Glutamatergic neuron (in vitro differentiated cells): ENCODE measurements around the gene MACROH2A2. TPM values are rescaled to one million over a fixed set of nuclear protein-coding genes. Genes with fewer than 3 reads are reported as not detected.

Source experiments
- DNase-seq: peaks from one replicate; pipeline ENCODE4 v3.0.0; 2022
- H3K27ac Mint-ChIP-seq: one replicate; pipeline ENCODE4 v1.8.0; 2020; ENCODE audit warnings: mild to moderate bottlenecking, mixed read lengths, inconsistent platforms; ENCODE audit not compliant: unreplicated experiment
- H3K27me3 Mint-ChIP-seq: one replicate; pipeline ENCODE4 v1.8.0; 2020; ENCODE audit warnings: mild to moderate bottlenecking, moderate library complexity, mixed read lengths, inconsistent platforms; ENCODE audit not compliant: unreplicated experiment
- H3K36me3 Mint-ChIP-seq: one replicate; pipeline ENCODE4 v1.8.0; 2020; ENCODE audit warnings: mild to moderate bottlenecking, mixed read lengths, inconsistent platforms; ENCODE audit not compliant: unreplicated experiment
- H3K4me1 Mint-ChIP-seq: one replicate; pipeline ENCODE4 v1.8.0; 2020; ENCODE audit warnings: mild to moderate bottlenecking, low read depth, mixed read lengths, inconsistent platforms; ENCODE audit not compliant: unreplicated experiment
- H3K4me3 Mint-ChIP-seq: one replicate; pipeline ENCODE4 v1.8.0; 2020; ENCODE audit warnings: mild to moderate bottlenecking, mixed read lengths, inconsistent platforms; ENCODE audit not compliant: unreplicated experiment
- H3K9me3 Mint-ChIP-seq: one replicate; pipeline ENCODE4 v1.8.0; 2020; ENCODE audit warnings: mild to moderate bottlenecking, moderate library complexity, mixed read lengths, inconsistent platforms; ENCODE audit not compliant: unreplicated experiment
- CTCF ChIP-seq: fragments of 200-600 bp; sonication (generic); IDR thresholded peaks from one replicate; pipeline ENCODE4 v1.5.0; 2021; ENCODE audit not compliant: partially characterized antibody, unreplicated experiment
- total RNA-seq: library from RNA; stranded (reverse); fragmentation: NEBNext Ultra II Directional; extraction: Animal tissue kit (Norgen Biotek cat#: 25700); gene quantifications from one replicate; pipeline ENCODE4 v1.2.1, GENCODE V29; 2021; ENCODE audit not compliant: unreplicated experiment

The MACROH2A2 gene
- total RNA-seq, 1 donor from 2014 or later = 58.3 TPM

- no peak for TF ChIP-seq CTCF
Measured at GRCh38 chr10:70048030-70048723, 4.5 kb upstream of the MACROH2A2 start.

GRCh38 chr10:70051848-70052247 lies 798 bp upstream of the MACROH2A2 start:
- Mint-ChIP-seq H3K4me3 (peak overlapping the region; percentile 95), H3K27me3 (peaks cover 7% of the 10 kb centered on the region), H3K9me3 (peaks cover 1% of the 10 kb centered on the region), H3K36me3 (no peaks in the 10 kb centered on the region), H3K27ac (peak overlapping the region; percentile 89), H3K4me1 (peaks cover 12% of the 10 kb centered on the region)
- DNase-seq = no peak
- TF ChIP-seq CTCF = no peak

More at GRCh38 chr10:70048030-70048723, 4.5 kb upstream of the MACROH2A2 start:
- Mint-ChIP-seq H3K4me3 (no peak overlapping the region), H3K36me3 (peaks cover 3% of the 10 kb centered on the region), H3K27ac (no peak overlapping the region), H3K9me3 (peaks cover 3% of the 10 kb centered on the region), H3K27me3 (peaks cover 8% of the 10 kb centered on the region), H3K4me1 (peaks cover 8% of the 10 kb centered on the region)
- DNase-seq = no peak

DNA sequence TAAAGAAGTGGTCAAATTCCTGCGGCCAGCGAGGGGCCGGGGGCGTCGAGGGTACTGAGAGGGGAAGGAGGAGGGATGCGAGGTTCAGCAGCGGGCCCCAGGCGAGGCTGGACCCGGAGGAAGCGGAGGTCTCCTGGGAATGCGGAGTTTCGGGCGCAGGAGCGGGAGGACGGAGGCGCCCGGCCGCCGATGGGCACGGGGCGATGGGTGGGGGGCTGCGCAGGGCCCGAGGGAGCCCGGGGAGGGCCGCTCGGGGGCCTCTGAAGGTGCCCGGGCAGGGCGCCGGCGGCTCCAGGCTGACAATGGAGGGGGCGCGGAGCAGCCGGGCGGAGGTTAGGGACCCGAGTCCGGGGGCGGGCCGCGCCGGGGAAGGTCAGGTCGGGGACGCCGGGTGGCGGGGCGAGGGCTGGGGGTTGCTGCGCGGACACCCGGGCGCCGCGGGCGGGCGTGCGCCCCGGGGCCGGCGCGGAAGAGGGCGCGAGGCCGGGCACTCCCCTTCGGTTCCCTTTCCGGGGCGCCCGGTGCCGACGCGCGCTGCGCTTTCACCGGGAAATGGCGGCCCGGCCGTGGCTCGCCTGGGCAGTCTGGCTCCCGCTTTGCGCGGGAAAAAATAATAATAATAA lies 683 bp downstream of the MACROH2A2 start:
- Mint-ChIP-seq H3K9me3 (peaks cover 1% of the 10 kb centered on the region), H3K27ac (peak overlapping the region; percentile 53), H3K36me3 (no peaks in the 10 kb centered on the region), H3K4me1 (peaks cover 12% of the 10 kb centered on the region), H3K4me3 (peak overlapping the region; percentile 95), H3K27me3 (peaks cover 7% of the 10 kb centered on the region)
- peak; percentile 58 for DNase-seq
- TF ChIP-seq CTCF = no peak

DNA sequence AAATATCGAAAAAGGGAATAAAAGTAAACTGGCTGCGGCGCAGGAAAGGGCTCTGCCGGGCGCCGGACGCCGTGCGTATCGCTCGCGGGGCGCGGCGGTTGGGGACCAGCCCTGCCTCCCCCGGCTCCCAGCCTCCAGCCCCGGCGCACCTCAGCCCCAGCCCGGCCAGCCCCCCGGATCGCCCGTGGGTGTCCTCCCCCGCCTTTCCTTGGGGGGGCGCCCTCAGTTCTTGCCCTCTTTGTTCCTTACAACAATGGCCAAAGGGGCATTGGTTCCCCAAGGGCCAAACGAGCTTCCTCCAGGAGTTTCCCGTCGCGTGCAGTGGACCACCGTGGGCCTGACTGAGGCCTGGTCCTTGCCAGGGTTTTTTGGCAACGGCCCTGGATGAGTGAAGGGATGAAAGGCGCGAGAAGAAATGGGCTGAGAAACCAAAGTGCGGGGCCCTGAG lies 1.2 kb downstream of the MACROH2A2 start:
- peaks cover 7% of the 10 kb centered on the region for H3K27me3 Mint-ChIP-seq
- peak; percentile 58 for TF ChIP-seq CTCF
- no peaks in the 10 kb centered on the region for H3K36me3 Mint-ChIP-seq

GRCh38 chr10:70054902-70055301 lies 2.3 kb downstream of the MACROH2A2 start:
- no peak for DNase-seq
- Mint-ChIP-seq H3K27me3 (peaks cover 7% of the 10 kb centered on the region), H3K27ac (peak overlapping the region; percentile 34)

More for the DNA sequence above, 1.2 kb downstream of the MACROH2A2 start:
- Mint-ChIP-seq H3K4me1 (peaks cover 12% of the 10 kb centered on the region), H3K9me3 (peaks cover 1% of the 10 kb centered on the region), H3K4me3 (peak overlapping the region; percentile 88), H3K27ac (peak overlapping the region; percentile 88)
- peak; percentile 64 for DNase-seq

More at GRCh38 chr10:70054902-70055301, 2.3 kb downstream of the MACROH2A2 start:
- Mint-ChIP-seq H3K4me1 (peaks cover 12% of the 10 kb centered on the region), H3K36me3 (no peaks in the 10 kb centered on the region), H3K9me3 (peaks cover 1% of the 10 kb centered on the region), H3K4me3 (peak overlapping the region; percentile 88)
- TF ChIP-seq CTCF = no peak
